ENCODE measurements around the gene CD109.
A peak's percentile ranks its signal among the peaks of the same experiment; 100 is the strongest.
"Not testable (repeated sequence)": the region's sequence is repeated elsewhere in the genome, so short reads cannot be mapped to it uniquely, and the experiment has no call there.

CD109 gene

GRCh38 chr6:73823046-73823735 is 127.2 kb downstream of the CD109 start:
- H3K36me3 ChIP-seq (ENCODE audit: control insufficient read depth, insufficient read depth, low read length), result no peaks in the 10 kb centered on the region
- H3K9ac ChIP-seq (ENCODE audit: low read length), result no peak overlapping the region
- no peaks in the 10 kb centered on the region for H3K4me1 ChIP-seq (ENCODE audit: control insufficient read depth, insufficient read depth, low read length)
- H3K4me3 ChIP-seq (ENCODE audit: low read depth, low read length), result no peak overlapping the region
- no peaks in the 10 kb centered on the region for H3K9me3 ChIP-seq (ENCODE audit: control insufficient read depth, insufficient read depth, low read depth, low read length)
- H3K27ac ChIP-seq (ENCODE audit: low read depth, low read length), result no peak overlapping the region
- H3K27me3 ChIP-seq (ENCODE audit: control insufficient read depth, insufficient read depth, low read length), result no peaks in the 10 kb centered on the region

- Histone ChIP-seq H3K4me1 (ENCODE audit: control insufficient read depth, insufficient read depth, low read length) (no peaks in the 10 kb centered on the region), H3K9ac (ENCODE audit: low read length) (no peak overlapping the region), H3K27me3 (ENCODE audit: control insufficient read depth, insufficient read depth, low read length) (no peaks in the 10 kb centered on the region), H3K36me3 (ENCODE audit: control insufficient read depth, insufficient read depth, low read length) (no peaks in the 10 kb centered on the region), H3K27ac (ENCODE audit: low read depth, low read length) (no peak overlapping the region), H3K4me3 (ENCODE audit: low read depth, low read length) (no peak overlapping the region), H3K9me3 (ENCODE audit: control insufficient read depth, insufficient read depth, low read depth, low read length) (no peaks in the 10 kb centered on the region)
Measured at GRCh38 chr6:73823832-73824231, 127.8 kb downstream of the CD109 start.

GRCh38 chr6:73826571-73826970 is 130.6 kb downstream of the CD109 start:
- Histone ChIP-seq H3K36me3 (ENCODE audit: control insufficient read depth, insufficient read depth, low read length) (no peaks in the 10 kb centered on the region), H3K9ac (ENCODE audit: low read length) (no peak overlapping the region), H3K4me3 (ENCODE audit: low read depth, low read length) (no peak overlapping the region), H3K27ac (ENCODE audit: low read depth, low read length) (no peak overlapping the region), H3K27me3 (ENCODE audit: control insufficient read depth, insufficient read depth, low read length) (no peaks in the 10 kb centered on the region), H3K9me3 (ENCODE audit: control insufficient read depth, insufficient read depth, low read depth, low read length) (no peaks in the 10 kb centered on the region), H3K4me1 (ENCODE audit: control insufficient read depth, insufficient read depth, low read length) (no peaks in the 10 kb centered on the region)

- H3K9ac ChIP-seq (ENCODE audit: low read length), result no peak overlapping the region
- H3K4me1 ChIP-seq (ENCODE audit: control insufficient read depth, insufficient read depth, low read length), result no peaks in the 10 kb centered on the region
- H3K27ac ChIP-seq (ENCODE audit: low read depth, low read length), result no peak overlapping the region
- no peak overlapping the region for H3K4me3 ChIP-seq (ENCODE audit: low read depth, low read length)
- no peaks in the 10 kb centered on the region for H3K9me3 ChIP-seq (ENCODE audit: control insufficient read depth, insufficient read depth, low read depth, low read length)
- H3K36me3 ChIP-seq (ENCODE audit: control insufficient read depth, insufficient read depth, low read length), result no peaks in the 10 kb centered on the region
- H3K27me3 ChIP-seq (ENCODE audit: control insufficient read depth, insufficient read depth, low read length), result no peaks in the 10 kb centered on the region
Measured at GRCh38 chr6:73830119-73830518, 134.1 kb downstream of the CD109 start.

GRCh38 chr6:73832313-73832712 is 136.3 kb downstream of the CD109 start:
- Histone ChIP-seq H3K4me1 (ENCODE audit: control insufficient read depth, insufficient read depth, low read length) (no peaks in the 10 kb centered on the region), H3K9me3 (ENCODE audit: control insufficient read depth, insufficient read depth, low read depth, low read length) (no peaks in the 10 kb centered on the region), H3K9ac (ENCODE audit: low read length) (no peak overlapping the region), H3K4me3 (ENCODE audit: low read depth, low read length) (no peak overlapping the region), H3K36me3 (ENCODE audit: control insufficient read depth, insufficient read depth, low read length) (no peaks in the 10 kb centered on the region), H3K27me3 (ENCODE audit: control insufficient read depth, insufficient read depth, low read length) (no peaks in the 10 kb centered on the region), H3K27ac (ENCODE audit: low read depth, low read length) (no peak overlapping the region)

- not testable (repeated sequence) for H3K9ac ChIP-seq (ENCODE audit: low read length); H3K27me3 ChIP-seq (ENCODE audit: control insufficient read depth, insufficient read depth, low read length); H3K4me1 ChIP-seq (ENCODE audit: control insufficient read depth, insufficient read depth, low read length); H3K27ac ChIP-seq (ENCODE audit: low read depth, low read length); H3K36me3 ChIP-seq (ENCODE audit: control insufficient read depth, insufficient read depth, low read length); H3K4me3 ChIP-seq (ENCODE audit: low read depth, low read length)
- peaks cover 21% of the 10 kb centered on the region for H3K9me3 ChIP-seq (ENCODE audit: control insufficient read depth, insufficient read depth, low read depth, low read length)
Measured at GRCh38 chr6:73844696-73845095, 148.7 kb downstream of the CD109 start.

GRCh38 chr6:73851048-73851447 is 155.0 kb downstream of the CD109 start:
- H3K27me3 ChIP-seq (ENCODE audit: control insufficient read depth, insufficient read depth, low read length); H3K4me1 ChIP-seq (ENCODE audit: control insufficient read depth, insufficient read depth, low read length); H3K27ac ChIP-seq (ENCODE audit: low read depth, low read length); H3K9me3 ChIP-seq (ENCODE audit: control insufficient read depth, insufficient read depth, low read depth, low read length); H3K9ac ChIP-seq (ENCODE audit: low read length); H3K4me3 ChIP-seq (ENCODE audit: low read depth, low read length); H3K36me3 ChIP-seq (ENCODE audit: control insufficient read depth, insufficient read depth, low read length): not testable (repeated sequence)

GRCh38 chr6:73854998-73855718 is 159.2 kb downstream of the CD109 start:
- Histone ChIP-seq H3K27me3 (ENCODE audit: control insufficient read depth, insufficient read depth, low read length) (no peaks in the 10 kb centered on the region), H3K4me1 (ENCODE audit: control insufficient read depth, insufficient read depth, low read length) (no peaks in the 10 kb centered on the region), H3K4me3 (ENCODE audit: low read depth, low read length) (no peak overlapping the region), H3K9me3 (ENCODE audit: control insufficient read depth, insufficient read depth, low read depth, low read length) (no peaks in the 10 kb centered on the region), H3K36me3 (ENCODE audit: control insufficient read depth, insufficient read depth, low read length) (no peaks in the 10 kb centered on the region), H3K9ac (ENCODE audit: low read length) (no peak overlapping the region), H3K27ac (ENCODE audit: low read depth, low read length) (no peak overlapping the region)

- Histone ChIP-seq H3K9ac (ENCODE audit: low read length) (peak overlapping the region; percentile 19), H3K4me3 (ENCODE audit: low read depth, low read length) (no peak overlapping the region), H3K9me3 (ENCODE audit: control insufficient read depth, insufficient read depth, low read depth, low read length) (no peaks in the 10 kb centered on the region), H3K4me1 (ENCODE audit: control insufficient read depth, insufficient read depth, low read length) (no peaks in the 10 kb centered on the region), H3K27me3 (ENCODE audit: control insufficient read depth, insufficient read depth, low read length) (no peaks in the 10 kb centered on the region), H3K36me3 (ENCODE audit: control insufficient read depth, insufficient read depth, low read length) (no peaks in the 10 kb centered on the region), H3K27ac (ENCODE audit: low read depth, low read length) (no peak overlapping the region)
Measured at GRCh38 chr6:73857341-73857890, 161.4 kb downstream of the CD109 start.

GRCh38 chr6:73858376-73858775 is 162.4 kb downstream of the CD109 start:
- Histone ChIP-seq H3K4me1 (ENCODE audit: control insufficient read depth, insufficient read depth, low read length) (no peaks in the 10 kb centered on the region), H3K27me3 (ENCODE audit: control insufficient read depth, insufficient read depth, low read length) (no peaks in the 10 kb centered on the region), H3K9me3 (ENCODE audit: control insufficient read depth, insufficient read depth, low read depth, low read length) (no peaks in the 10 kb centered on the region), H3K9ac (ENCODE audit: low read length) (no peak overlapping the region), H3K36me3 (ENCODE audit: control insufficient read depth, insufficient read depth, low read length) (no peaks in the 10 kb centered on the region), H3K4me3 (ENCODE audit: low read depth, low read length) (no peak overlapping the region), H3K27ac (ENCODE audit: low read depth, low read length) (no peak overlapping the region)

- H3K9me3 ChIP-seq (ENCODE audit: control insufficient read depth, insufficient read depth, low read depth, low read length), result no peaks in the 10 kb centered on the region
- H3K36me3 ChIP-seq (ENCODE audit: control insufficient read depth, insufficient read depth, low read length), result no peaks in the 10 kb centered on the region
- no peaks in the 10 kb centered on the region for H3K27me3 ChIP-seq (ENCODE audit: control insufficient read depth, insufficient read depth, low read length)
- no peak overlapping the region for H3K4me3 ChIP-seq (ENCODE audit: low read depth, low read length)
- no peaks in the 10 kb centered on the region for H3K4me1 ChIP-seq (ENCODE audit: control insufficient read depth, insufficient read depth, low read length)
- H3K9ac ChIP-seq (ENCODE audit: low read length), result no peak overlapping the region
- no peak overlapping the region for H3K27ac ChIP-seq (ENCODE audit: low read depth, low read length)
Measured at GRCh38 chr6:73860303-73860702, 164.3 kb downstream of the CD109 start.
